ENCODE results near the gene AK8.

GRCh38 chr9:132726576-132727130 is 151.4 kb downstream of the AK8 start:
- TF ChIP-seq CTCF (IDR thresholded peaks at IDR 0.05) (no peak), POLR2A (IDR thresholded peaks at IDR 0.05) (no peak), POLR2AphosphoS5 (IDR thresholded peaks at IDR 0.05) (no peak)
